Measurements from ENCODE around the gene ZSCAN18.

The ZSCAN18 gene

GRCh38 chr19:58079792-58080191 is 18.2 kb downstream of the ZSCAN18 start:
- Histone ChIP-seq H3K4me1 (ENCODE audit: control insufficient read depth, insufficient read depth, low read depth, low read length) (no peaks in the 10 kb centered on the region), H3K23ac (ENCODE audit: low read length in 2 of 2) (no peak overlapping the region), H2BK12ac (ENCODE audit: low read length in 2 of 2) (no peak overlapping the region), H2AFZ (ENCODE audit: low read depth, low read length) (no peak overlapping the region), H2BK5ac (ENCODE audit: low read depth, low read length, poor library complexity, severe bottlenecking) (no peak overlapping the region), H3K4me2 (ENCODE audit: low read length, poor library complexity, severe bottlenecking) (no peak overlapping the region), H3K18ac (ENCODE audit: low read depth in 1 of 2, low read length in 2 of 2) (no peak overlapping the region), H3K9ac (ENCODE audit: low read length) (no peak overlapping the region), H4K8ac (ENCODE audit: low read length) (no peak overlapping the region), H2BK120ac (ENCODE audit: low read depth, low read length) (no peak overlapping the region), H2BK15ac (ENCODE audit: low read depth, poor library complexity, severe bottlenecking) (no peak overlapping the region), H3K14ac (ENCODE audit: low read length in 2 of 2) (no peak overlapping the region), H3K27ac (ENCODE audit: low read length, poor library complexity, severe bottlenecking) (no peak overlapping the region), H3K36me3 (ENCODE audit: control insufficient read depth in 1 of 2, insufficient read depth in 2 of 2, low read depth in 1 of 2, low read length in 2 of 2) (peaks cover 9 to 12% of the 10 kb centered on the region in 2 experiments), H3K79me1 (replicated peaks; ENCODE audit: low read length, poor library complexity, severe bottlenecking) (no peaks in the 10 kb centered on the region), H2AK5ac (ENCODE audit: low read length, severe bottlenecking) (no peak overlapping the region), H4K91ac (ENCODE audit: low read length) (no peak overlapping the region), H3K27me3 (ENCODE audit: control insufficient read depth in 1 of 2, insufficient read depth in 1 of 2, low read length in 2 of 2) (no peaks in the 10 kb centered on the region), H3K4me3 (ENCODE audit: insufficient read depth in 1 of 2, low read depth in 1 of 2, low read length in 2 of 2) (no peak overlapping the region), H3K4ac (ENCODE audit: low read depth in 1 of 2, low read length in 2 of 2) (no peak overlapping the region), H3K9me3 (ENCODE audit: control insufficient read depth, low read length) (peaks cover 75% of the 10 kb centered on the region)
- DNase-seq = no peak
- 81% methylated on average over 10 of the region's 10 CpGs for WGBS

GRCh38 chr19:58067240-58067912 is 30.7 kb downstream of the ZSCAN18 start:
- Histone ChIP-seq H2BK12ac (ENCODE audit: low read length in 2 of 2) (no peak overlapping the region), H2AFZ (ENCODE audit: low read depth, low read length) (no peak overlapping the region), H4K91ac (ENCODE audit: low read length) (no peak overlapping the region), H3K9ac (ENCODE audit: low read length) (no peak overlapping the region), H2BK5ac (ENCODE audit: low read depth, low read length, poor library complexity, severe bottlenecking) (no peak overlapping the region), H3K27me3 (ENCODE audit: control insufficient read depth in 1 of 2, insufficient read depth in 1 of 2, low read length in 2 of 2) (no peaks in the 10 kb centered on the region), H3K36me3 (ENCODE audit: control insufficient read depth in 1 of 2, insufficient read depth in 2 of 2, low read depth in 1 of 2, low read length in 2 of 2) (peaks cover 9 to 52% of the 10 kb centered on the region in 2 experiments), H3K23ac (ENCODE audit: low read length in 2 of 2) (no peak overlapping the region), H3K79me1 (replicated peaks; ENCODE audit: low read length, poor library complexity, severe bottlenecking) (no peaks in the 10 kb centered on the region), H3K4me1 (ENCODE audit: control insufficient read depth, insufficient read depth, low read depth, low read length) (no peaks in the 10 kb centered on the region), H3K4me2 (ENCODE audit: low read length, poor library complexity, severe bottlenecking) (no peak overlapping the region), H2BK15ac (ENCODE audit: low read depth, poor library complexity, severe bottlenecking) (no peak overlapping the region), H2BK120ac (ENCODE audit: low read depth, low read length) (no peak overlapping the region), H3K27ac (ENCODE audit: low read length, poor library complexity, severe bottlenecking) (no peak overlapping the region), H2AK5ac (ENCODE audit: low read length, severe bottlenecking) (no peak overlapping the region), H3K14ac (ENCODE audit: low read length in 2 of 2) (no peak overlapping the region), H3K4ac (ENCODE audit: low read depth in 1 of 2, low read length in 2 of 2) (no peak overlapping the region), H3K4me3 (ENCODE audit: insufficient read depth in 1 of 2, low read depth in 1 of 2, low read length in 2 of 2) (peak overlapping the region in 1 of 2 experiments; percentile 38), H3K9me3 (ENCODE audit: control insufficient read depth, low read length) (peaks cover 92% of the 10 kb centered on the region), H4K8ac (ENCODE audit: low read length) (no peak overlapping the region), H3K18ac (ENCODE audit: low read depth in 1 of 2, low read length in 2 of 2) (no peak overlapping the region)
- WGBS = 93% methylated on average over 7 of the region's 15 CpGs
- peak; percentile 2 for DNase-seq

GRCh38 chr19:58063712-58064111 is 34.3 kb downstream of the ZSCAN18 start:
- Histone ChIP-seq H2BK5ac (ENCODE audit: low read depth, low read length, poor library complexity, severe bottlenecking) (no peak overlapping the region), H3K4me3 (ENCODE audit: insufficient read depth in 1 of 2, low read depth in 1 of 2, low read length in 2 of 2) (no peak overlapping the region), H2AK5ac (ENCODE audit: low read length, severe bottlenecking) (no peak overlapping the region), H3K4me1 (ENCODE audit: control insufficient read depth, insufficient read depth, low read depth, low read length) (peaks cover 5% of the 10 kb centered on the region), H2BK12ac (ENCODE audit: low read length in 2 of 2) (no peak overlapping the region), H3K27me3 (ENCODE audit: control insufficient read depth in 1 of 2, insufficient read depth in 1 of 2, low read length in 2 of 2) (no peaks in the 10 kb centered on the region), H3K23ac (ENCODE audit: low read length in 2 of 2) (no peak overlapping the region), H3K4me2 (ENCODE audit: low read length, poor library complexity, severe bottlenecking) (no peak overlapping the region), H3K14ac (ENCODE audit: low read length in 2 of 2) (no peak overlapping the region), H3K18ac (ENCODE audit: low read depth in 1 of 2, low read length in 2 of 2) (no peak overlapping the region), H3K79me1 (replicated peaks; ENCODE audit: low read length, poor library complexity, severe bottlenecking) (no peaks in the 10 kb centered on the region), H2BK15ac (ENCODE audit: low read depth, poor library complexity, severe bottlenecking) (no peak overlapping the region), H2AFZ (ENCODE audit: low read depth, low read length) (no peak overlapping the region), H3K27ac (ENCODE audit: low read length, poor library complexity, severe bottlenecking) (no peak overlapping the region), H3K4ac (ENCODE audit: low read depth in 1 of 2, low read length in 2 of 2) (no peak overlapping the region), H2BK120ac (ENCODE audit: low read depth, low read length) (no peak overlapping the region), H3K36me3 (ENCODE audit: control insufficient read depth in 1 of 2, insufficient read depth in 2 of 2, low read depth in 1 of 2, low read length in 2 of 2) (peaks cover 21 to 60% of the 10 kb centered on the region in 2 experiments), H3K9ac (ENCODE audit: low read length) (no peak overlapping the region), H3K9me3 (ENCODE audit: control insufficient read depth, low read length) (peaks cover 79% of the 10 kb centered on the region), H4K8ac (ENCODE audit: low read length) (no peak overlapping the region), H4K91ac (ENCODE audit: low read length) (no peak overlapping the region)
- DNase-seq = no peak
- 91% methylated on average over 3 of the region's 3 CpGs for WGBS

- Histone ChIP-seq H2BK12ac (ENCODE audit: low read length in 2 of 2) (no peak overlapping the region), H2AFZ (ENCODE audit: low read depth, low read length) (no peak overlapping the region), H3K4me1 (ENCODE audit: control insufficient read depth, insufficient read depth, low read depth, low read length) (peaks cover 5% of the 10 kb centered on the region), H2BK5ac (ENCODE audit: low read depth, low read length, poor library complexity, severe bottlenecking) (no peak overlapping the region), H3K27me3 (ENCODE audit: control insufficient read depth in 1 of 2, insufficient read depth in 1 of 2, low read length in 2 of 2) (no peaks in the 10 kb centered on the region), H3K4me3 (ENCODE audit: insufficient read depth in 1 of 2, low read depth in 1 of 2, low read length in 2 of 2) (peak overlapping the region in 1 of 2 experiments; percentile 74), H3K4ac (ENCODE audit: low read depth in 1 of 2, low read length in 2 of 2) (no peak overlapping the region), H2AK5ac (ENCODE audit: low read length, severe bottlenecking) (no peak overlapping the region), H3K18ac (ENCODE audit: low read depth in 1 of 2, low read length in 2 of 2) (no peak overlapping the region), H3K9me3 (ENCODE audit: control insufficient read depth, low read length) (peaks cover 52% of the 10 kb centered on the region), H4K91ac (ENCODE audit: low read length) (no peak overlapping the region), H3K27ac (ENCODE audit: low read length, poor library complexity, severe bottlenecking) (no peak overlapping the region), H3K9ac (ENCODE audit: low read length) (no peak overlapping the region), H3K4me2 (ENCODE audit: low read length, poor library complexity, severe bottlenecking) (no peak overlapping the region), H3K36me3 (ENCODE audit: control insufficient read depth in 1 of 2, insufficient read depth in 2 of 2, low read depth in 1 of 2, low read length in 2 of 2) (peaks cover 12 to 32% of the 10 kb centered on the region in 2 experiments), H2BK120ac (ENCODE audit: low read depth, low read length) (no peak overlapping the region), H3K23ac (ENCODE audit: low read length in 2 of 2) (no peak overlapping the region), H3K79me1 (replicated peaks; ENCODE audit: low read length, poor library complexity, severe bottlenecking) (no peaks in the 10 kb centered on the region), H3K14ac (ENCODE audit: low read length in 2 of 2) (no peak overlapping the region), H4K8ac (ENCODE audit: low read length) (no peak overlapping the region), H2BK15ac (ENCODE audit: low read depth, poor library complexity, severe bottlenecking) (no peak overlapping the region)
- DNase-seq = no peak
- WGBS = 96% methylated on average over 23 of the region's 24 CpGs
Measured at GRCh38 chr19:58060231-58060630, 37.8 kb downstream of the ZSCAN18 start.

Data from mesenchymal stem cell (in vitro differentiated cells and primary cell).